Adrenal gland (tissue), 12 donors: ENCODE results near the gene IGFBPL1. TPM values are rescaled to one million over a fixed set of nuclear protein-coding genes. Genes with fewer than 3 reads are reported as not detected.

ENCODE experiments used
- DNase-seq, 7 donors: peaks; one replicate each; pipeline ENCODE4 v3.0.0-alpha.2; 2019 to 2020
- H3K27ac ChIP-seq, 5 donors: fragments of 200-600 bp; sonication (generic) in 4 of 5; 1 replicate in 3 of 5; 2 replicates in 2 of 5; pipeline versions ENCODE4 v1.5.1 to v1.8.0; 2016 to 2020; ENCODE audit warnings: mild to moderate bottlenecking in 1 of 5
- H3K27me3 ChIP-seq: fragments of 200-600 bp; 2 replicates; pipeline ENCODE4 v1.8.0; 2021
- H3K36me3 ChIP-seq, 2 donors: fragments of 200-600 bp; replicated peaks in 1 of 2; 1 replicate in 1 of 2; 2 replicates in 1 of 2; pipeline versions ENCODE4 v1.5.1 to v1.8.0; 2018 to 2022
- H3K4me1 ChIP-seq, 2 donors: fragments of 200-600 bp; replicated peaks in 1 of 2; 1 replicate in 1 of 2; 2 replicates in 1 of 2; pipeline versions ENCODE4 v1.5.1 to v1.8.0; 2018 to 2021
- H3K4me3 ChIP-seq, 4 donors: fragments of 200-600 bp; sonication (generic) in 3 of 4; one replicate each; pipeline ENCODE4 v1.5.1; 2016 to 2018
- H3K9me3 ChIP-seq, 3 donors: fragments of 200-600 bp; sonication (generic) in 1 of 3; replicated peaks in 1 of 3; 1 replicate in 2 of 3; 2 replicates in 1 of 3; pipeline versions ENCODE4 v1.5.1 to v1.8.0; 2016 to 2021
- CTCF ChIP-seq, 6 experiments: fragments of 450-650 bp in 4 of 6; fragments of 200-600 bp in 2 of 6; sonication (generic) in 1 of 6; IDR thresholded peaks; 1 replicate in 5 of 6; 2 replicates in 1 of 6; pipeline versions ENCODE4 v1.5.1 to v1.8.0; 2016 to 2021; ENCODE audit warnings: antibody characterized with exemption in 6 of 6, mild to moderate bottlenecking in 2 of 6, moderate library complexity in 1 of 6
- POLR2A ChIP-seq, 2 donors: fragments of 450-650 bp; IDR thresholded peaks; one replicate each; pipeline ENCODE4 v1.6.1; 2017; ENCODE audit warnings: antibody characterized with exemption in 2 of 2, mild to moderate bottlenecking in 2 of 2, moderate library complexity in 1 of 2
- WGBS, 4 donors: extraction: QIAGEN DNeasy Blood & Tissue Kit in 2 of 4; methylation state at CpG; one replicate each; pipeline versions ENCODE4 v1.1.5 to v1.1.7; 2013 to 2017; 5-methylcytosine and 5-hydroxymethylcytosine counted together
- intact Hi-C, 2 donors: fragments of 100-400 bp; cut with DNase I; formaldehyde crosslinking; loops; one replicate each; pipeline versions ENCODE4 v1.14.1 to v1.15.0; 2022 to 2023
- polyA plus RNA-seq, 3 donors: library from polyadenylated mRNA; stranded (reverse); fragments of 200-250 nt in 2 of 3; fragments of 350-450 nt in 1 of 3; fragmentation: Illumina TruSeq in 1 of 3; extraction: RNeasy Lipid Tissue Mini Kit (QIAGEN cat#74804) in 1 of 3; gene quantifications; one replicate each; pipeline ENCODE4 v1.2.3, GENCODE V29; 2013 to 2014
- total RNA-seq, 9 donors: library from RNA; depleted of rRNA in 4 of 9; stranded (reverse); fragments of >200 nt in 4 of 9; fragments of 120-200 nt in 1 of 9; fragmentation: NEBNext Ultra II Directional in 1 of 9; extraction: Animal tissue kit (Norgen Biotek cat#: 25700) in 1 of 9; gene quantifications; one replicate each; pipeline versions ENCODE4 v1.1.0 to v1.2.4, GENCODE V29; 2013 to 2023
- donor health status: healthy with polysubstance abuse.
- donor health status: Bipolar disorder and iron deficiency.
- donor health status: DM: yes; HTN: yes; CAD: no.
- donor health status: DM: no; HTN: no; CAD: no.
- donor health status: DM: no; HTN: no; CAD: no.
- donor health status: DM: yes; HTN: yes; CAD: no.

The IGFBPL1 gene
- total and polyA plus RNA-seq, 12 donors = 0.17 to 5.2 (median 1.5) TPM; not detected in 4

GRCh38 chr9:38451162-38451561 is 26.9 kb upstream of the IGFBPL1 start:
- H3K36me3 ChIP-seq = no peaks in the 10 kb centered on the region
- no peak for DNase-seq
- H3K4me3 ChIP-seq = no peak overlapping the region
- TF ChIP-seq CTCF (IDR thresholded peaks at IDR 0.05) = no peak
- TF ChIP-seq POLR2A (IDR thresholded peaks at IDR 0.05) = no peak
- no peaks in the 10 kb centered on the region for H3K9me3 ChIP-seq
- no peaks in the 10 kb centered on the region for H3K4me1 ChIP-seq
- intact Hi-C loops = no loop called here
- H3K27ac ChIP-seq = no peak overlapping the region
- no peaks in the 10 kb centered on the region for H3K27me3 ChIP-seq

GRCh38 chr9:38447703-38448102 is 23.4 kb upstream of the IGFBPL1 start:
- intact Hi-C loops = no loop called here

GRCh38 chr9:38445154-38446043 is 21.1 kb upstream of the IGFBPL1 start:
- intact Hi-C loops = no loop called here
- WGBS, 4 donors = 63 to 75% (median 66%) methylated on average over 11 of the region's 11 CpGs
- H3K9me3 ChIP-seq = no peaks in the 10 kb centered on the region
- no peaks in the 10 kb centered on the region for H3K27me3 ChIP-seq
- no peak overlapping the region for H3K4me3 ChIP-seq
- no peak for DNase-seq
- H3K27ac ChIP-seq = no peak overlapping the region
- no peaks in the 10 kb centered on the region for H3K4me1 ChIP-seq
- no peaks in the 10 kb centered on the region for H3K36me3 ChIP-seq
- TF ChIP-seq POLR2A (IDR thresholded peaks at IDR 0.05) = no peak
- TF ChIP-seq CTCF (IDR thresholded peaks at IDR 0.05) = no peak

More at GRCh38 chr9:38447703-38448102, 23.4 kb upstream of the IGFBPL1 start:
- Histone ChIP-seq H3K9me3 (no peaks in the 10 kb centered on the region), H3K4me3 (no peak overlapping the region), H3K4me1 (no peaks in the 10 kb centered on the region), H3K27ac (no peak overlapping the region), H3K27me3 (no peaks in the 10 kb centered on the region), H3K36me3 (no peaks in the 10 kb centered on the region)
- no peak for DNase-seq
- TF ChIP-seq CTCF (IDR thresholded peaks at IDR 0.05) (no peak), POLR2A (IDR thresholded peaks at IDR 0.05) (no peak)
- WGBS, 4 donors = 44 to 86% (median 56%) methylated on average over 1 of the region's 1 CpG

- no peak for TF ChIP-seq POLR2A (IDR thresholded peaks at IDR 0.05)
- no peak for TF ChIP-seq CTCF (IDR thresholded peaks at IDR 0.05)
- H3K9me3 ChIP-seq = no peaks in the 10 kb centered on the region
- no peaks in the 10 kb centered on the region for H3K27me3 ChIP-seq
- 28 to 88% (median 56%) methylated on average over 2 of the region's 2 CpGs for WGBS, 4 donors
- no peak for DNase-seq
- intact Hi-C loops = no loop called here
- no peaks in the 10 kb centered on the region for H3K36me3 ChIP-seq
- H3K4me1 ChIP-seq = no peaks in the 10 kb centered on the region
- H3K4me3 ChIP-seq = no peak overlapping the region
- no peak overlapping the region for H3K27ac ChIP-seq
Observed at GRCh38 chr9:38443597-38443996, 19.3 kb upstream of the IGFBPL1 start.
